Frontal cortex (tissue), 4 donors: ENCODE measurements around the gene MAML3. TPM values are rescaled to one million over a fixed set of nuclear protein-coding genes. Genes with fewer than 3 reads are reported as not detected.
"Not testable (repeated sequence)": the region's sequence is repeated elsewhere in the genome, so short reads cannot be mapped to it uniquely, and the experiment has no call there.

ENCODE experiments used
- DNase-seq, 2 donors: peaks; one replicate each; pipeline ENCODE4 v3.0.0; 2012; ENCODE audit warnings: low spot score in 2 of 2
- FAIRE-seq: peaks from 2 replicates; lab custom pipeline; 2012; peaks lifted over from hg19 to GRCh38; lab: Jason Lieb, UNC
- total RNA-seq: library from RNA; depleted of rRNA; stranded (reverse); fragments of >200 nt; gene quantifications from one replicate; pipeline ENCODE4 v1.2.3, GENCODE V29; 2014
- donor health status: control.
- donor health status: control.
- donor health status: control.

Gene MAML3
- total RNA-seq, 1 donor from 2014 or later = 7.7 TPM

GRCh38 chr4:139951021-139951420, 203.0 kb downstream of the MAML3 start:
- DNase-seq (no peak), FAIRE-seq (no peak)

DNA sequence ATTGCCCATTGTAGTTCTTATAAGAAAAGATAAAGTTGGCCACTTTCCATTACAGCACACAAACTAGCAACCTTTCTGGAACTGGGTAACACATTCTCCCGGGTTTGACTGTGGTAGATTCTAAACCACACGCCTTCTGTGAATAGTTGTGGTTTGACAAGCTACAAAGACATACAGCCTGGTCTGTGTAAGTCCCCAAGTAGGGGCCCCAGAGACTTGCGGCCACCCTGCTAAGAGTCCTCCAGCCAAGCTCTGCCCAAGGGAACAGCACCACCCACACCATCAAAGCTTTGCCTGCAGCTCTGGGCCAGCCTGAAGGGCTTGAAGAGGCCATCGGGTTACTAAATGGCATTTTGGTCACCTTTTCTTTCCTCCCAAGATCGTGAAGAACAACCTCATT, 203.4 kb downstream of the MAML3 start:
- DNase-seq = no peak
- no peak for FAIRE-seq

- DNase-seq, FAIRE-seq: not testable (repeated sequence)
These were observed 209.1 kb downstream of the MAML3 start for GRCh38 chr4:139944916-139945315.

DNA sequence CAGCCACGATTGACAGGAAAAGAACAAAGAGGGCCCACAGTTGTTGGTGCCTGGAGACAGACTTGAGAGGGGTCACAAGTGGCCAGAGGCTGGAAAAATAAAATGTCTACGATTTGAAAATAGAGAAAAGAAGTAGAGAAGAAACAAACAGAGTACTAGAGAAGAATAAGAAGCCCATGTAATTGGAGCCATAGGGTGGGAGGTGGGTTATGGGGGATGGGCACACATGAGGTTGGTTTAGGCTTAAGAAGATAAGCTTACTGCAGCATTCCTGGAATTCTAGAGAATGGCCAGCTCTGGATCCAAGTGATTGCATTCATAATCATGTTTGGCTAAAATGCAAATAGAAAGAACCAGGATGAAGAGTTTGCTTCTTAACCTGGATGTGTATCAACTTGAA, 210.7 kb downstream of the MAML3 start:
- DNase-seq = no peak

DNA sequence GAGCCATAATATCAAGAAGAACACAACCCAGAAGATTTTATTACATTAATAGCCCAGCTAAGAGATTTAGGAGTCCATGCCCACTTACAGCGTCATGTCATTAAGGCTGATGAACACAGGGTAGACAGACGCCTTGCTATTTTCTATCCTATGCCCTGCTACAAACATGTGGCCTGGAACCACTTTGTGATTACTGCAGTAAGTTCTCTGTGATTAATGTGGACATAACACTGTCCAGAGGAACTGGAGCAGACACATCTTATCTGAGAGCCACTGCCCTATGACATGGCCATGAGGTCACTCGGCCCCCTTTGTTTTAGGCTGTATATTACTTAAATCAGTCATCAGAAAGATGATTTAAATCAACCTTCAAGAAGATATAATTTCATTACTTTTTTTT, 211.7 kb downstream of the MAML3 start:
- DNase-seq (no peak), FAIRE-seq (no peak)

More for the DNA sequence above, 210.7 kb downstream of the MAML3 start:
- no peak for FAIRE-seq

DNA sequence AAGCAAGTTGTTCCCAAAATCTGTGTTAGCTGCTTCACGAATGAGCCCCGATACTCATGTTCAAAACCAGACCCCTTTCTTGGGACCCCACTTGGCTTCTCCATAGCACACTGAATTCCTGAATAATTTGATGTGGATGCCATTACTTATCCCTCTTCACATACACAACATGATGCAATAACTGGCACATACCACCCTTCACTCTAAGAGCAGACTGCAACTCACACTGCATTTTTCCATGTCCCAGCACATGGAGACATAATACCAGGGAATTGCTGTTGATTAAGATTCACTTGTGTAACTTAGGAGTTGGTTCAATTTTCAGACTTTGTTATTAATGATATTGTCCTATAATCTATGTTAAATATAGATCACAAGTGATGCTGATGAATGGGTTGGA, 213.4 kb downstream of the MAML3 start:
- no peak for FAIRE-seq
- DNase-seq = no peak

DNA sequence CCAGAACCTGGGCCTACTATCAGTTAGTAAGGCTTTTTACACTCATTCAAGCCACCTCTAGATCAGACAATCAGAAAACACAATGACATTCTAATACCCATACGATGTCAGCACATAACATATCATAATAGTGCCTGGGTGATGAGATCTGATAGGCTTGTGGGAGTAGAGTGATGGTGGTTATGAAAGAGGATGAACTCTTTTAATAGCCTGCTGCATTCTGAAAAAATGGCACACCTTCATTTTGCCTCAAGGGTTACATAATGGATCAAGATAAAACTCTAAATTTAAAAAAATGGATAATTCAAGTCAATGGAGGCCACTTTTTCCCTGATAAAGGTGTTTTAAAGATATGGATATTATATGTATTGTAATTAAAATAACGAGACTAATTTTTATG, 215.6 kb downstream of the MAML3 start:
- no peak for DNase-seq
- FAIRE-seq = no peak

- FAIRE-seq (no peak), DNase-seq (no peak)
These were observed 218.1 kb downstream of the MAML3 start for GRCh38 chr4:139935911-139936310.

DNA sequence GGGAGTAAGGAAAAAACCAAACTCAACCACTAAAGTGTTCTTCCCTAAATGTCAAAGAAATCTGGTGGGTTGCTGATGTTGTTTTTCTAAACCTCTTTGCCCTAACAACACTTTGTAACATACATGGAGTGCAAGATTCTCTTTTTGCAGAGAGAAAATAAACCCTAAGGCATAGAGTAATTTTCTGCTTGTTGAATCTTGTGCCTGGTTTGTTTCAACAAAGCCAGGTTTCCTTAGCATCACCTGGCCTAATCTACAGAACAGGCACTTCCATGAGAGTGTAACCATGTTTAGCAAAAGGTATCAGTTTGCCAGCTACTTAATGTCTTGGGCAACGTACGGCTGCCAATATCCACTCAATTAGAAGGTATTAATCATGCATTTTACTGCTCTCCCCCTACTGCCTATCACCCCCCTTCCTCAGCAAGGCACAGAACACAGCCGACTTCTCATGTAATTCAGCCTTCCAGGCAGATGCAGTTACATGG, 219.2 kb downstream of the MAML3 start:
- FAIRE-seq = no peak
- no peak for DNase-seq

- FAIRE-seq (no peak), DNase-seq (no peak)
These were observed 219.8 kb downstream of the MAML3 start for GRCh38 chr4:139934057-139934707.

GRCh38 chr4:139933541-139933940, 220.4 kb downstream of the MAML3 start:
- DNase-seq (no peak), FAIRE-seq (no peak)

GRCh38 chr4:139933104-139933503, 220.9 kb downstream of the MAML3 start:
- FAIRE-seq = no peak
- no peak for DNase-seq

DNA sequence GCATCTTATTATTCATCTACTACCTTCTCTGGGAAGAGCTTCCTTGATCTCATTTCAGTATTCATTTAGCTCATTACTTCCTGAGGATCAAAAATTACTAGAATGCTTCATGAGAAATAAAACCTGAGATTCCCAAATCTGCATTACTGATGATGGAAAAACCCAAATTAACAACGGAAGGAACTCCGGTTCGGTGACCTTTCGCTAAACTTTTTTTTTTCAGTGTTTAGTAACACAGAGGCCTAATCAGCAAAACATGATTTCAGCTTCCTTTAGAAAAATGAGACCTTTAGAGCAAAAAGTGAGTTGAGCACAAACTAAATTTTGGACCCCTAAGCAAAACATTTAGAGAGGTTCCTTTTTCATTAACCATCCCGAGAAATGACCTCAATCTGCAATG, 229.2 kb downstream of the MAML3 start:
- DNase-seq (no peak), FAIRE-seq (no peak)

DNA sequence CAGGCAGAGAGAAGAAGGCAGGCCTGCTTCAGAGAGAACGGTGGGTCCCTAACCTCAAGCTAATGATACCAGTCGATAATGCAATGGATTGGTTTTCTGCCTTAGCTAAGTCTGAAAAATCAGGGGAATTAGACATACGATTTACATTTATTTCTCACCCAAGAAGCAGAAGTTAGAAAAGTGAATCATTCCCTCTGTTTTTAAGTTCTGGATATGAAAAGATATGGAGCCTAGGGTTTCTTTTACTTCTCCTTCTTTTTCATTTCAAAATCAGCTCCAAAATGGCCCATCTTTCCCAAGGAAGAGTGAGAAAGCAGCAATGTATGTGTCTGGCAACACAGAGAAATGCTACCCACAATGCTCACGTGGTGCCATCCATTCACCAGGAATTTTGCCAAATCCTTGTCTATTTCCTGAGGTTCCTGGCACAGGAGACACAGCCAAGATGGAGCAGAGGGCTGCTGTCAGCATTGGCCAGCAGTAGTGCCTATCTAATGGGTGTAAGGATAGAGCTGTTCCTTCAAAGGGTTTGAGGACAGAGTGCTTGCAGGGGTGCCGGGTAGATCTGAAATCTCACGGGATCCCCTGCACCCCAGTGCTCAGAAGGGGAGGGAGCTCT, 231.5 kb downstream of the MAML3 start:
- DNase-seq = no peak
- FAIRE-seq = no peak

DNA sequence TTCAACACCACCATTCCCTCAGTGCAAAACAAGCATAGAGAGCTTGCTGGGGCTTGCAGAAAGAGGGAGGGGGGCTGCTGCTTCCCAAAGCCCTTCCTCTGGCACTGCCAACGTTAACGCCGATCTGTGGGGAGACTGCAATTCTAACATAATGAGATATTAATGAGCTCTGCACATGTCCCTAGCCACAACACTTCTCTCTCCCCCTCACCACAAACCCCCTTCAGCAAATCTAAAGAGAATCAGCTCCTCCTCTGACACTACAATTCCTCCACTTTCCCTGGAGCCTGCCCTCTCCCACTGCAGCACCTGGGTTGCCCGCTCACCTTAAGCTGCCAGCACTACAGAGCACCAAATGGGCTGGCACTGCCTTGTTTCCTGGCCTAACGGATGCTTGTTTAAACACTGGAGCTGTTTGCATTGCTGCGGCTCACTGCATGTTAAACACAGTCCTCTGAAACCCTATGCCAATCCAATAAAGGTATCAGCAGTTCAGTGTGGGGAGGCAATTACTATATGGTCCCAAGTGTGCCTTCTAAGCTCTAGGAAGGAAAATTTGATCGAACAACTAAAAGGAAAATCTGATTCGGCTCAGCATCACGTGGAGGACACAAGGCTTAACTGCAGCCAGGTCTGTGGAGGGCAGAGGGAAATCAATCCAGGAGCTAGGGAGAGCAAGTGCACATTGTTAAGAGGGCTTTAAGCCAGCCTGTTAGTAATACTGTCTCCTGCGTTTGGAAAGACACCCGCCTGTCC, 232.4 kb downstream of the MAML3 start:
- DNase-seq = no peak
- FAIRE-seq = no peak

- FAIRE-seq (no peak), DNase-seq (no peak)
These were observed 233.4 kb downstream of the MAML3 start for GRCh38 chr4:139920486-139921002.

DNA sequence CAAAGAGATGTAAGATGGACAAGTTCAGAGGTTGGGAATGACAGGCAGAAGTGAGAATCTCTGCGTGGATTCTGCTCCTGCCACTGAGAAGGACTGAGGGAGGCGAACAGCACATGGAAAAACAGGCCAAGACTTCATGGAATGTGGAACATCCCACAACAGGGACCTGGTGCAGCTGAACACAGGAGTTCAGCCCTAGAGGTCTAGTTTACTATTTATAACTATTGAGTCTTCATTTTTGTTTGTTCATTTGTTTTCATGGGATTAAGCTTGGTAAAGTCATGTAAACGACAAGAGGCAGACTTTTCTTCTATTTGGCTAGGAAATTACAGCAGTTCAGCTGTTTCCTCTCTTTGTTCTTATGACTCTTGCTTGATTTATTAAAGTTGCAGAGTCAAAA, 234.5 kb downstream of the MAML3 start:
- no peak for FAIRE-seq

GRCh38 chr4:139919004-139919403, 235.0 kb downstream of the MAML3 start:
- FAIRE-seq = no peak

More for the DNA sequence above, 234.5 kb downstream of the MAML3 start:
- no peak for DNase-seq

DNA sequence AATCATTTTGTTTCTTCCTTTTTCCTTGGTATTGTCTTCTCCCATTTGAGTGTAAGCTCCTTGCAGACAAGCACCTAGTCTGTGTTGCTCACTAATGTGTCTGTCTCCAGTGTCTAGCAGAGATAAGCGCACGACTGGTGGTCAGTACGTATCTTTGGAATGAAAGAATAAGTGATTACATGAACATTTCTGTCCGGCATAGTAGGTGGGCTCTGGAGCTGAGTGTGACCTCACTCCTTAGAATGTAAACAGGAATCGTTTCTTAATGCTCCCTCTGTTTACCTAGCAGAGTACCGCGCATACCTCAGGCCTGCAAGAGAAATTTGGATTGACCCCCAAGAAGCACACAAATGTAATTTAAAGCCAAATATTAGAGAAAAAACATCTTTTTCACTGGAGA, 235.4 kb downstream of the MAML3 start:
- DNase-seq (no peak), FAIRE-seq (no peak)

More at GRCh38 chr4:139919004-139919403, 235.0 kb downstream of the MAML3 start:
- DNase-seq = peak in 1 of 2 donors; percentile 14

DNA sequence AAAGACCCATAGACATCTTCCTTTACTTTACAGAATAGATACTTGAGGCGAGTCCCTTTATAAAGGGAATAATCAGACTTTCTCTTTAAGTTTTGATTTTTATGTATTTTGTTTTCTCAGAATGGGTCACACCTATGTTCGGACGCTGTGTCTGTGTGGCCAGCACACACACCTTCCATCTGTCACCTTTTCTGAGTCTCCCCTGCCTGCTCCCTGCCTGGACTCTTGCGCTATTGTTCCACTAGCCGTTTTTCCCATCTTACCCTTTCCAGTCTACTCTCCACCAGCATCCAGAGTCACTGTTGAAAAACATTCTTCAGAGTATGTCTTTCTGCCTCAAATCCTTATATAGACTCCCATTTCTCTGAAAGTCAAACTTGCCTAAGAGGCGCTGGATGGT, 236.1 kb downstream of the MAML3 start:
- FAIRE-seq (no peak), DNase-seq (no peak)

- FAIRE-seq (no peak), DNase-seq (no peak)
These were observed 237.9 kb downstream of the MAML3 start for GRCh38 chr4:139916041-139916440.
